ENCODE measurements around the gene NT5C3B.

Gene NT5C3B

GRCh38 chr17:41786227-41787020, 49.6 kb downstream of the NT5C3B start, which contains the start of gene JUP:
Gene JUP (minus strand): TSS chr17:41786711. CDS start chr17:41771854, 14,857 bp downstream.
- peak; percentile 39 for TF ChIP-seq CTCF (IDR thresholded peaks at IDR 0.05; ENCODE audit: low read depth, low read length, missing control alignments)
- DNase-seq (ENCODE audit: extremely low read depth, low read depth) = peak; percentile 93
- H3K4me3 ChIP-seq (replicated peaks; ENCODE audit: low read depth, low read length) = peak within 1 kb of the TSS; percentile 51

GRCh38 chr17:41785859-41786226, 50.2 kb downstream of the NT5C3B start:
- no peak for TF ChIP-seq CTCF (IDR thresholded peaks at IDR 0.05; ENCODE audit: low read depth, low read length, missing control alignments)
- peak overlapping the region; percentile 51 for H3K4me3 ChIP-seq (replicated peaks; ENCODE audit: low read depth, low read length)
- DNase-seq (ENCODE audit: extremely low read depth, low read depth) = no peak

GRCh38 chr17:41785091-41785858, 50.8 kb downstream of the NT5C3B start:
- no peak for DNase-seq (ENCODE audit: extremely low read depth, low read depth)
- H3K4me3 ChIP-seq (replicated peaks; ENCODE audit: low read depth, low read length) = peak overlapping the region; percentile 51
- TF ChIP-seq CTCF (IDR thresholded peaks at IDR 0.05; ENCODE audit: low read depth, low read length, missing control alignments) = no peak

GRCh38 chr17:41784207-41784744, 51.8 kb downstream of the NT5C3B start:
- no peak overlapping the region for H3K4me3 ChIP-seq (replicated peaks; ENCODE audit: low read depth, low read length)
- no peak for DNase-seq (ENCODE audit: extremely low read depth, low read depth)
- TF ChIP-seq CTCF (IDR thresholded peaks at IDR 0.05; ENCODE audit: low read depth, low read length, missing control alignments) = no peak

- TF ChIP-seq CTCF (IDR thresholded peaks at IDR 0.05; ENCODE audit: low read depth, low read length, missing control alignments) = no peak
These were observed 53.9 kb downstream of the NT5C3B start for GRCh38 chr17:41782142-41782541.

GRCh38 chr17:41781404-41782110, 54.5 kb downstream of the NT5C3B start:
- H3K4me3 ChIP-seq (replicated peaks; ENCODE audit: low read depth, low read length) = no peak overlapping the region
- no peak for DNase-seq (ENCODE audit: extremely low read depth, low read depth)
- TF ChIP-seq CTCF (IDR thresholded peaks at IDR 0.05; ENCODE audit: low read depth, low read length, missing control alignments) = no peak

More at GRCh38 chr17:41782142-41782541, 53.9 kb downstream of the NT5C3B start:
- H3K4me3 ChIP-seq (replicated peaks; ENCODE audit: low read depth, low read length) = no peak overlapping the region
- DNase-seq (ENCODE audit: extremely low read depth, low read depth) = no peak
